B cell (primary cell): ENCODE results near the gene RPRD1B. TPM values are rescaled to one million over a fixed set of nuclear protein-coding genes. Genes with fewer than 3 reads are reported as not detected.

Experiments used
- ATAC-seq: fragments of 200-7000 bp; cut with Tn5 transposase; one replicate; pipeline ENCODE4 v1.10.0; 2021; ENCODE audit warnings: low read depth, mild to moderate bottlenecking, moderate number of reproducible peaks, moderate library complexity
- CTCF ChIA-PET: fragments of 350-600 bp; sonication (Branson Sonifier 250); formaldehyde crosslinking; loops from one replicate; lab custom pipeline; 2021; ENCODE audit warnings: antibody characterized with exemption, inconsistent platforms; lab: Charles Lee
- POLR2A ChIA-PET: fragments of 350-600 bp; sonication (Branson Sonifier 250); formaldehyde crosslinking; loops from one replicate; lab custom pipeline; 2021; ENCODE audit warnings: antibody characterized with exemption; lab: Charles Lee
- DNase-seq: peaks from one replicate; pipeline ENCODE4 v3.0.0; 2013
- H2AFZ ChIP-seq: 2 replicates; pipeline ENCODE4 v1.6.1; 2012; ENCODE audit warnings: mild to moderate bottlenecking, low read depth, low read length; ENCODE audit not compliant: insufficient read depth, poor library complexity, severe bottlenecking
- H3K27ac ChIP-seq, 2 donors: 1 replicate in 1 of 2; 2 replicates in 1 of 2; pipeline ENCODE4 v1.5.1; 2012 to 2013; ENCODE audit warnings: low read length in 2 of 2, mild to moderate bottlenecking in 2 of 2, moderate library complexity in 1 of 2
- H3K27me3 ChIP-seq, 4 experiments: fragments of 200-600 bp in 1 of 4; sonication (generic) in 1 of 4; replicated peaks in 1 of 4; 1 replicate in 2 of 4; 2 replicates in 2 of 4; pipeline versions ENCODE4 v1.6.1 to v1.7.0; 2013 to 2016; ENCODE audit warnings: low read length in 3 of 4, mild to moderate bottlenecking in 2 of 4, mixed read lengths in 1 of 4, moderate library complexity in 1 of 4; ENCODE audit not compliant: insufficient read depth in 4 of 4, control insufficient read depth in 3 of 4; ENCODE audit errors: control extremely low read depth in 1 of 4
- H3K36me3 ChIP-seq, 2 experiments: replicated peaks in 1 of 2; 1 replicate in 1 of 2; 2 replicates in 1 of 2; pipeline versions ENCODE4 v1.6.1 to v1.7.1; 2013; ENCODE audit warnings: low read length in 1 of 2; ENCODE audit not compliant: insufficient read depth in 2 of 2, control insufficient read depth in 1 of 2; ENCODE audit errors: control extremely low read depth in 1 of 2, extremely low read depth in 1 of 2
- H3K4me1 ChIP-seq, 2 donors: fragments of 200-600 bp in 1 of 2; sonication (generic) in 1 of 2; 1 replicate in 1 of 2; 2 replicates in 1 of 2; pipeline versions ENCODE4 v1.5.1 to v1.6.1; 2013 to 2017; ENCODE audit warnings: low read length in 2 of 2; ENCODE audit not compliant: control insufficient read depth in 2 of 2, insufficient read depth in 2 of 2
- H3K4me2 ChIP-seq: replicated peaks from 2 replicates; pipeline ENCODE3; 2012; ENCODE audit warnings: mild to moderate bottlenecking, low read depth, low read length; ENCODE audit not compliant: poor library complexity, severe bottlenecking
- H3K4me3 ChIP-seq, 5 experiments: fragments of 200-600 bp in 1 of 5; sonication (generic) in 1 of 5; 1 replicate in 3 of 5; 2 replicates in 2 of 5; pipeline versions ENCODE4 v1.5.1 to v1.7.0; 2011 to 2016; ENCODE audit warnings: low read length in 4 of 5, mild to moderate bottlenecking in 4 of 5, low read depth in 2 of 5, control low read depth in 1 of 5, moderate library complexity in 1 of 5; ENCODE audit not compliant: insufficient read depth in 1 of 5; ENCODE audit errors: control extremely low read depth in 1 of 5, extremely low read depth in 1 of 5
- H3K79me2 ChIP-seq: fragments of 200-600 bp; sonication (generic); one replicate; pipeline ENCODE4 v1.6.0; 2016; ENCODE audit warnings: low read length; ENCODE audit not compliant: control insufficient read depth, insufficient read depth
- H3K9ac ChIP-seq: fragments of 200-600 bp; sonication (generic); 2 replicates; pipeline ENCODE4 v1.6.1; 2017; ENCODE audit warnings: mild to moderate bottlenecking, low read length, moderate library complexity
- H3K9me3 ChIP-seq, 3 donors: one replicate each; pipeline versions ENCODE4 v1.6.1 to v1.7.1; 2013; ENCODE audit warnings: low read length in 2 of 3; ENCODE audit not compliant: control insufficient read depth in 2 of 3, insufficient read depth in 1 of 3; ENCODE audit errors: control extremely low read depth in 1 of 3
- H4K20me1 ChIP-seq: 2 replicates; pipeline ENCODE4 v1.6.0; 2012; ENCODE audit warnings: mild to moderate bottlenecking, low read length; ENCODE audit not compliant: insufficient read depth, control insufficient read depth, poor library complexity, severe bottlenecking
- H3K27ac Mint-ChIP-seq: one replicate; pipeline ENCODE4 v1.8.0; 2021; ENCODE audit warnings: mixed read lengths
- H3K27me3 Mint-ChIP-seq: one replicate; pipeline ENCODE4 v1.8.0; 2021; ENCODE audit warnings: mixed read lengths
- H3K4me1 Mint-ChIP-seq: one replicate; pipeline ENCODE4 v1.8.0; 2021; ENCODE audit warnings: mixed read lengths
- H3K4me3 Mint-ChIP-seq: one replicate; pipeline ENCODE4 v1.8.0; 2021; ENCODE audit warnings: mixed read lengths
- H3K9me3 Mint-ChIP-seq: one replicate; pipeline ENCODE4 v1.8.0; 2022; ENCODE audit warnings: mixed read lengths; ENCODE audit not compliant: insufficient read depth
- CTCF ChIP-seq: fragments of 200-600 bp; IDR thresholded peaks from one replicate; pipeline ENCODE4 v1.8.0; 2022; ENCODE audit warnings: antibody characterized with exemption, mild to moderate bottlenecking
- EZH2 ChIP-seq: IDR thresholded peaks from 2 replicates; pipeline ENCODE4 v1.6.1; 2012; ENCODE audit warnings: borderline replicate concordance, low read depth, mild to moderate bottlenecking, moderate library complexity, low read length; ENCODE audit not compliant: insufficient read depth, poor library complexity, severe bottlenecking
- WGBS: methylation state at CpG from one replicate; pipeline ENCODE4 v1.1.5; 2013; ENCODE audit warnings: missing lambda C conversion rate; ENCODE audit not compliant: insufficient coverage; 5-methylcytosine and 5-hydroxymethylcytosine counted together
- intact Hi-C: fragments of 100-400 bp; cut with micrococcal nuclease; formaldehyde crosslinking; loops from one replicate; pipeline ENCODE4 v1.10.0; 2022
- polyA plus RNA-seq: library from polyadenylated mRNA; depleted of rRNA; stranded (reverse); fragments of >200 nt; gene quantifications from 2 replicates; pipeline ENCODE4 v1.2.3, GENCODE V29; 2012
- total RNA-seq, 2 donors: library from RNA; stranded (reverse); fragments of 120-200 nt in 1 of 2; gene quantifications; 1 replicate in 1 of 2; 2 replicates in 1 of 2; pipeline versions ENCODE4 v1.2.3 to v1.2.4, GENCODE V29; 2013 to 2022

The RPRD1B gene
- total and polyA plus RNA-seq, 2 donors (not counting 1 experiment from before 2014, with no cell fraction given), result 6.0 to 54.9 TPM

- DNase-seq (no peak), ATAC-seq (no peak)
- Histone ChIP-seq H3K79me2 (no peaks in the 10 kb centered on the region), H3K27ac (no peak overlapping the region), H2AFZ (no peak overlapping the region), H3K9me3 (no peaks in the 10 kb centered on the region), H3K36me3 (peaks cover 0 to 52% of the 10 kb centered on the region in 2 experiments), H3K9ac (no peak overlapping the region), H3K4me3 (no peak overlapping the region), H3K4me1 (peaks cover 13 to 18% of the 10 kb centered on the region in 2 donors), H4K20me1 (peaks cover 6% of the 10 kb centered on the region), H3K27me3 (no peaks in the 10 kb centered on the region), H3K4me2 (no peak overlapping the region)
- Mint-ChIP-seq H3K4me1 (peaks cover 18% of the 10 kb centered on the region), H3K4me3 (no peak overlapping the region), H3K9me3 (no peaks in the 10 kb centered on the region), H3K27ac (no peak overlapping the region), H3K27me3 (no peaks in the 10 kb centered on the region)
- WGBS, result 98% methylated on average over 4 of the region's 5 CpGs
- CTCF ChIA-PET, result no interaction called here
- TF ChIP-seq CTCF, result no peak
- no peak for TF ChIP-seq EZH2
- intact Hi-C loops, result no loop called here
- POLR2A ChIA-PET, result no interaction called here
Observed at GRCh38 chr20:37988306-37988954, 45.1 kb upstream of the RPRD1B start.

- Histone ChIP-seq H3K4me1 (peaks cover 13 to 18% of the 10 kb centered on the region in 2 donors), H3K27ac (no peak overlapping the region), H3K9ac (no peak overlapping the region), H4K20me1 (peaks cover 6% of the 10 kb centered on the region), H3K27me3 (no peaks in the 10 kb centered on the region), H3K4me2 (no peak overlapping the region), H3K36me3 (peaks cover 0 to 59% of the 10 kb centered on the region in 2 experiments), H3K9me3 (no peaks in the 10 kb centered on the region), H3K4me3 (no peak overlapping the region), H3K79me2 (no peaks in the 10 kb centered on the region), H2AFZ (no peak overlapping the region)
- CTCF ChIA-PET, result interaction anchor here (0.8 kb wide), 1 partner anchor 9 kb away, joined by 3 read pairs; no protein-coding TSS in a partner anchor
- POLR2A ChIA-PET, result interaction anchor here (0.5 kb wide), 1 partner anchor 859 kb away, joined by 4 read pairs; no protein-coding TSS in a partner anchor
- ATAC-seq, result no peak
- Mint-ChIP-seq H3K4me3 (no peak overlapping the region), H3K27me3 (no peaks in the 10 kb centered on the region), H3K9me3 (no peaks in the 10 kb centered on the region), H3K27ac (no peak overlapping the region), H3K4me1 (peaks cover 18% of the 10 kb centered on the region)
- 91% methylated on average over 4 of the region's 7 CpGs for WGBS
- DNase-seq, result no peak
- intact Hi-C loops, result loop anchor here (5.0 to 10.0 kb wide), 2 partner anchors 232 to 795 kb away; no protein-coding TSS in a partner anchor
- TF ChIP-seq EZH2 (no peak), CTCF (no peak)
Observed at GRCh38 chr20:37989601-37990295, 43.8 kb upstream of the RPRD1B start.
